ENCODE data around the gene WDR86. TPM values are rescaled to one million over a fixed set of nuclear protein-coding genes. Genes with fewer than 3 reads are reported as not detected.

WDR86 gene
- polyA plus RNA-seq, 1 donor (not counting 4 experiments of a cell fraction or from before 2014, with no cell fraction given) = not detected

GRCh38 chr7:151339651-151340382 lies 70.0 kb downstream of the WDR86 start:
- no peak overlapping the region for H3K27ac ChIP-seq (ENCODE audit: control insufficient read depth, insufficient read depth, low read length)
- H3K79me2 ChIP-seq (ENCODE audit: control insufficient read depth, insufficient read depth, low read length) = peaks cover 13% of the 10 kb centered on the region
- no peak overlapping the region for H3K4me3 ChIP-seq (ENCODE audit: control insufficient read depth in 2 of 3, extremely low read depth in 1 of 3, insufficient read depth in 2 of 3, low read depth in 1 of 3, low read length in 3 of 3)
- H3K27me3 ChIP-seq (ENCODE audit: control insufficient read depth, extremely low read depth, insufficient read depth, low read length) = no peaks in the 10 kb centered on the region
- H3K9me1 ChIP-seq (ENCODE audit: control insufficient read depth, extremely low read depth, insufficient read depth, low read length) = no peaks in the 10 kb centered on the region
- dilution Hi-C loops (cut with MboI; ENCODE audit: extremely low pct_ligation_motif_present, low sequenced_read_pairs) = no loop called here
- H3K4me2 ChIP-seq (ENCODE audit: control insufficient read depth, extremely low read depth, insufficient read depth, low read depth, low read length) = no peak overlapping the region
- H3K9ac ChIP-seq (ENCODE audit: control insufficient read depth, extremely low read depth, insufficient read depth, low read length) = no peak overlapping the region
- H3K4me1 ChIP-seq (ENCODE audit: control insufficient read depth, extremely low read depth, insufficient read depth, low read length) = peaks cover 3% of the 10 kb centered on the region
- no peak for TF ChIP-seq CTCF (optimal IDR thresholded peaks at IDR 0.05 in 1 of 3, IDR thresholded peaks at IDR 0.05 in 1 of 3, conservative IDR thresholded peaks at IDR 0.05 in 1 of 3; ENCODE audit: extremely low read depth in 1 of 3, insufficient read depth in 2 of 3, low read length in 3 of 3)
- TF ChIP-seq EZH2 (IDR thresholded peaks at IDR 0.05; ENCODE audit: low read length) = no peak
- FAIRE-seq = no peak
- no peaks in the 10 kb centered on the region for H3K36me3 ChIP-seq (ENCODE audit: control insufficient read depth in 2 of 2, extremely low read depth in 1 of 2, insufficient read depth in 2 of 2, low read length in 2 of 2)
- no peaks in the 10 kb centered on the region for H3K9me3 ChIP-seq (ENCODE audit: control insufficient read depth, low read depth, low read length)
- H2AFZ ChIP-seq (ENCODE audit: control insufficient read depth, low read length) = no peak overlapping the region
- no peaks in the 10 kb centered on the region for H4K20me1 ChIP-seq (ENCODE audit: control insufficient read depth, extremely low read depth, insufficient read depth, low read length)
- no peak for DNase-seq (ENCODE audit: low read depth, low spot score)

DNA sequence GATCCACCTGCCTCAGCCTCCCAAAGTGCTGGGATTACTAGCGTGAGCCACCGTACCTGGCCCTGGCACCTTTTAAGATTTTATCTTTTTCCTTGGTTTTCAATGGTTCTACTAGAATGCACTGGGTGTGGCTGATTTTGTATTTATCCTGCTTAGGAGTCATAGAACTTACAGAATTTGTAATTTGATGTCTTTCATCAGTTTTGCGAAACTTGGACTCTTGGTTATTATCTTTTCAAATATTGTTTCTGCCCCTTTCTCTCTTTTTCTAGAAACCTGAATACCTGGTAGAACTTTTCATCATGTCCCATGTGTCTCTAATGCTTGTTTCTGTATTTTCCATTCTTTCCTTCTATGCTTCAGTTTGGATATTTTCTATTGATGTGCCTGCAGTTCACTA lies 71.0 kb downstream of the WDR86 start:
- H3K79me2 ChIP-seq (ENCODE audit: control insufficient read depth, insufficient read depth, low read length) = peaks cover 13% of the 10 kb centered on the region
- TF ChIP-seq CTCF (optimal IDR thresholded peaks at IDR 0.05 in 1 of 3, IDR thresholded peaks at IDR 0.05 in 1 of 3, conservative IDR thresholded peaks at IDR 0.05 in 1 of 3; ENCODE audit: extremely low read depth in 1 of 3, insufficient read depth in 2 of 3, low read length in 3 of 3) (no peak), EZH2 (IDR thresholded peaks at IDR 0.05; ENCODE audit: low read length) (no peak)
- H4K20me1 ChIP-seq (ENCODE audit: control insufficient read depth, extremely low read depth, insufficient read depth, low read length) = no peaks in the 10 kb centered on the region
- no peaks in the 10 kb centered on the region for H3K9me3 ChIP-seq (ENCODE audit: control insufficient read depth, low read depth, low read length)
- no peak overlapping the region for H3K9ac ChIP-seq (ENCODE audit: control insufficient read depth, extremely low read depth, insufficient read depth, low read length)
- DNase-seq (ENCODE audit: low read depth, low spot score) = no peak
- dilution Hi-C loops (cut with MboI; ENCODE audit: extremely low pct_ligation_motif_present, low sequenced_read_pairs) = no loop called here
- no peak overlapping the region for H3K4me3 ChIP-seq (ENCODE audit: control insufficient read depth in 2 of 3, extremely low read depth in 1 of 3, insufficient read depth in 2 of 3, low read depth in 1 of 3, low read length in 3 of 3)
- no peaks in the 10 kb centered on the region for H3K9me1 ChIP-seq (ENCODE audit: control insufficient read depth, extremely low read depth, insufficient read depth, low read length)
- H2AFZ ChIP-seq (ENCODE audit: control insufficient read depth, low read length) = no peak overlapping the region
- H3K36me3 ChIP-seq (ENCODE audit: control insufficient read depth in 2 of 2, extremely low read depth in 1 of 2, insufficient read depth in 2 of 2, low read length in 2 of 2) = no peaks in the 10 kb centered on the region
- H3K4me1 ChIP-seq (ENCODE audit: control insufficient read depth, extremely low read depth, insufficient read depth, low read length) = peaks cover 3% of the 10 kb centered on the region
- H3K27me3 ChIP-seq (ENCODE audit: control insufficient read depth, extremely low read depth, insufficient read depth, low read length) = no peaks in the 10 kb centered on the region
- H3K27ac ChIP-seq (ENCODE audit: control insufficient read depth, insufficient read depth, low read length) = no peak overlapping the region
- H3K4me2 ChIP-seq (ENCODE audit: control insufficient read depth, extremely low read depth, insufficient read depth, low read depth, low read length) = no peak overlapping the region
- no peak for FAIRE-seq
